Limb (tissue), 2 donors: ENCODE measurements around the gene GLO1.
"Not testable (repeated sequence)": the region's sequence is repeated elsewhere in the genome, so short reads cannot be mapped to it uniquely, and the experiment has no call there.

Source experiments
- DNase-seq, 2 donors: peaks; one replicate each; pipeline ENCODE4 v3.0.0-alpha.2; 2016; ENCODE audit errors: extremely low spot score in 2 of 2

GLO1 gene

DNA sequence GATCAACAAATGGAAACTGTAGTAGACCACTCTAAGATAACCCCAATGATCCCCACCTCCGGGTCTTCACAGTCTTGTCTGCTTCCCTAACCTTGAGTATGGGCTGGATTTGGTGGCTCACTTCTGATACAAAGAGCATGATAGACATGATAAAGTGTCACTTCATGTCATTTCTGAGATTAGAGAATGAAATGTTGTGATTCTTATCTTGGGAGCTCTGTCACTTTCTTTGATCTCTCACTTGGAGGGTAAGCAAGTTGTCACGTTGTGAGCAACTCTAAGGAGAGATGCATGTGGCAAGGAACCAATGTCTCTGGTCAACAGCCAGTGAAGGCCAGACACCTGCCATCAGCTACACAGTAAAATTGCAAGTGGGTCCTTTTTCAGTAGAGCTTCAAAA is 3.0 kb upstream of the GLO1 start:
- no peak for DNase-seq

DNA sequence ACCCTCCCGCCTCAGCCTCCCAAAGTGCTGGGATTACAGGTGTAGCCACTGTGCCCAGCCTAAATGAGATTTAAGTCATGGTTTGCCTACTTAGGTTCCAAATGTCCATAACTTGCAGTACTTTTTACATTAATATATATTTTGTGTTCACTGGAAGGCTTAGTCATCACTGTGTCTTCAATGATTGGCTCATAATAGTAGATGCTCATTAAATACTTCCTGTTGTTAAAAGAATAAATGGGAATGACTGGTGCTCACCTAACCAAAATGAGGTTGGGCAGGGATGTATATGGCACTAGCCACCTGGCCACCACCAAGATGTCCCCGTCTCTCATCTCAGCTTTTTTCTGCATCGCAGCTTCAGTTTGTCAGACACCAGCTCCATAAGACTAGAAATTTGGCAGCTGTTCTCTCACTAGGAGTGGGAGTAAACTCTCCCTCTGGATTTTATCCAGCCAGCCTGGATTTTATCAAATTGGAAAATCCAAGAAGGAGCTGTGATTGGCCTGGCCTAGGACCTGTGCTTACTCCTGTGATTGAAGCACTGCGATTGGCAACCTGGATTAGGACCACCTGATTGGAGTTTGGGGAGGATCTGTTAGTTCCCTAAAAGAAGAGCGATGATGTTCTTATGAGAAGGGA is 1.1 kb upstream of the GLO1 start:
- no peak for DNase-seq

DNA sequence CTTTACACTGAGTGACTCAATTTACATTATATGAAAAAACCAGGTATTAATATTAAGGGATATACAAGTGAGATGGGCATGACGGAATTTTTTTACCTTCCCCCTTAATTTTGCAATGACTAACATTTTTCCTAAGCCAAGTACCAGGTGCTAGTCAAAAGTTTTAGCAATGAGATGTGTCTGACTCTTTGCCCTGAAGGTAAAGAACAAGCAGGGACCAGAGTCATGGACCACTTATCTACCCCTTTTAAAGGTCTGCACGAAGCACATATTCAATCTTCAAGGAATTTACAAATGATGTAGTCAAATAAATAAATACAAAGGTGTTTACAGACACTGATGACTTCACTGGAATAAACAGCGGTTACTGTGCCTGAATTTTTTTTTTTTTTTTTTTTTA is 1.4 kb downstream of the GLO1 start:
- no peak for DNase-seq

DNA sequence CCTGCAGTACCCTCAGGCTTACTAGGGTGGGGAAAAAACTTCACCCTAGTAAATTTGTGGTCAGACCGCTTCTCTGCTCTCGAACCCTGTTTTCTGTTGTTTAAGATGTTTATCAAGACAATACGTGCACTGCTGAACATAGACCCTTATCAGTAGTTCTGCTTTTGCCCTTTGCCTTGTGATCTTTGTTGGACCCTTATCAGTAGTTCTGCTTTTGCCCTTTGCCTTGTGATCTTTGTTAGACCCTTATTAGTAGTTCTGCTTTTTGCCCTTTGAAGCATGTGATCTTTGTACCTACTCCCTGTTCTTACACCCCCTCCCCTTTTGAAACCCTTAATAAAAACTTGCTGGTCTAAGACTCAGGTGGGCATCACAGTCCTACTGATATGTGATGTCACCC is 3.2 kb downstream of the GLO1 start:
- DNase-seq, result not testable (repeated sequence)

DNA sequence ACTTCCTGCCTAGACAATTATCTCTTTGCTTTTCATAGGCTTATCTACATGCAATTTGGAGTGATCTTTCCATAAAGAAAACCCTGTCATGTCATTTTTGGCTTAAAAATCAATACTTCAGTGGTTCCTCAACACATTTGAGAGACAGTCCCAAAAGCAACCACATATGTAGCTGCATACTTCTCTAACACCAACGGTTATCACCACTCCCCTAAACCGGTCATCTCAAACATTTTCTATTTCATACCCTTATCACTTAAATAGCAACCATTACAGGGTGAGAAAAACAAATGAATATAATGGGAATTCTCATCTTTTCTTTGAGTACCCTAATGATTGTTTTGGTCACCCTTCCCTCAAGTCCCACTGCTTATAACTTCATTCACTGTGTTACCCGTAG is 5.1 kb downstream of the GLO1 start:
- DNase-seq, result no peak

DNA sequence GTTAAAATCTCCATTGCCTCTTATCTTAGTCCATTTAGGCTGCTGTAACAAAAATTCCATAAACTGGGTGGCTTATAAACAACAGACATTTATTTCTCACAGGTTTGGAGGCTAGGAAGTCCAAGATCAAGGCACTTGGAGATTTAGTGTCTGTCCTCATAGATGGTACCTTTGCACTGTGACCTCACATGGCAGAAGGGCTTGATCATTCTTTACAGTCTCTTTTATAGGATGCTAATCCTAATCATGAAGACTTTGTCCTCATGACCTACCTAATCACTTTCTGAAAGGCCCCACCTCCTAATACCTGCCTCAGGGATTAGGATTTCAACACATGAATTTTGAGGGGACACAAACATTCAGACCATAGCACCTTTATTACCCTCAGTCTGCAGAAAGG is 6.6 kb downstream of the GLO1 start:
- no peak for DNase-seq

DNA sequence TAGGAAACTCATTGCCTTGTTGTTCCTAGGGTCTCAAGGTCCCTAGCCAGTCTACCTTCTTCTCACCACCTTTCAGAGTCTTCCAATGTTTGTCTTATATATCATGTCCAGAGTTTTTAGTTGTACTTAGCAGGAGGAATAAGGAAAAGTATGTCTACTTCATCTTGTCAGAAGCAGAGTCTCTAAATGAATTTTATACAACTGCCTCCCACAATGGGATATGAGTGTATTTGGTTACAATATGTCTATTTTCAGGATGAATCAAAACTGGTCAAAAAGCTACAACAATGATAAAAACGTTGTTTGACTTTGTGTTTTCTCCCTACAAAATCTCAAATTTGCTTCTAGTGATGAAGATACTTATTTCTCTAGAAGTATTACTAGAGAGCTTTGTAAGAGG is 7.0 kb downstream of the GLO1 start:
- no peak for DNase-seq

DNA sequence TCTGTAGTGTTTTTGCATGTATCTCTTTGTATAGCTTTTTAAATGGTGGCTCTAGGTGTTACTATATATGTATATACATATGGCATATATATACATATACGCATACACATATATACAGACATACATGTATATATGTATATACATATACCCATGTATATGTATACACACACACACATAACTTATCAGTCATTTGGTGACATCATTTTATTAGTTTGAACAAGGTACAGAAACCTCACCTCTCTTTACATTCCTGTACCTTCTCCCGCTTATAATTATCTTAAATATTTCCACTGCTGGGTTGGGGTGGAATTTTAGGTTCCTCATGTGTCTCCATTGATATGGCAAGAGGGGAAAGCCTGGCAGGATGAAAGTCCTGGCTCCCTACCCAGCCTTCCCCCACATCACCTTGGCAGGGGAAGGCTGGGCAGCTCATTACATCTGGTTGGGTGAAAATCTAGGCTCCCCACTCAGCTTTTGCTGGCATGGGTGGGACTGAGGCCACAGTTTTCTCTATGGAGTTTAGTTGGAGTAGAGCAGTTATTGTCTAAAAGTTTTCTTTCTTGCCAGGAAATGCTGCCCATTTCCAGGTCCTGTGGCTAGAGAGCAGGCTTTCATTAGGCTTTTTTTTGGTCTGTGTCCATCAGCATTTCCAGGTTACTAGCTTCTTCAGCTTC is 7.6 kb downstream of the GLO1 start:
- no peak for DNase-seq

DNA sequence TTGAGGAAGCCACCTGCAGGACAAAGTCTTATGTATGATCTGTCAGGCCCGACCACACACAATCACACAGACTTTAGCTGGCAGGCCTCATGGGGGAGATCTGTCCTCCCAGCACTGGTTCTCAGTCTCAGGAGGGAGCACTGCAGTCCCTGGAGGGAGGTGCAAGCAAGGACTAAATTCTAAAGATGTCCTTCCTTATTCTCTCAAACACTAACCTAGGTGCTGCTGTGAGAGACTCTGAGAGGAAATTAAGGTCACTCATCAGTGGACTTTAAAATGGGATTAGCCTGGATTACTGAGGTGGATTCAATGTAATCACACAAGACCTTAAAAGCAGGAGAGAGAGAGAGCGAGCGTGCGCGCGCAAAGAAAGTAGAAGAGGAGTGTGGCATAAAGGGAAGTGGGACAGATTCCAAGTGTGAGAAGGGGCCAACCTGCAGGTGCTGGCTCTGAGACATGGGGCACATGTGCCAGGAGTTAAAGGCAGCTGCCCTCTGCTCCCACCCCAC is 14.3 kb downstream of the GLO1 start:
- DNase-seq, result no peak

DNA sequence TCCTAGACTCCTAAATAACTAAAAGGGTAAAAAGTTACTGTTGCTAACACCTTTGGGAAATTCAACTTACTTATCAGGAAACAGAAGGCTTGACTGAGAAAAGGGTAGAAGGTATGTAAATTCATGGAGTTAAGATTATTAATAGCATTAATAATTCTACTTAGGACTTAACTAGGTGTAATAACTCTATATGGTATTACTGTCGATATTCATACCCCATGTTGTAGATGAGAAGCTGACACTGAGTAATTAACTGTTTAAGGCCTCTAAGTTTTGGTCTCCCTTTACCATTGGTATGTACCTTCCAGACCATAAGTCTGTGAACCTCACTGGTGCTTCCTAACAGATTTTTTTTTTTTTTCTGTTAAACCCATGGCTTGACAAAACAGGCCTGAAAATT is 15.4 kb downstream of the GLO1 start:
- DNase-seq, result no peak

DNA sequence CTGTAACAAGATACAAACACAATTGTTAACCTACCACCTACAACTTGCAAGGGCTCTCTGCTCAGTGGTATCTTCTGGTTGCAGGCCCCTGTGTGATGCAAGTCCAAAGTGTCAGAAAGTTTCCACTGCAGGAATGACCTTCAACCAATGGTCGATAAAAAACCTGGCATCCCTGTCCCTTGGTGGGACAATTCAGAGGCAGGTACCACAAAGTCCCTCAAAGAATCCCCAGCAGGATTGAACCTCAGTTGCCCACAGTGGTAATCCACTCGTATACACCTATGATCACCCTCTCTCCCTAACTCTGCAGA is 15.9 kb downstream of the GLO1 start:
- no peak for DNase-seq

DNA sequence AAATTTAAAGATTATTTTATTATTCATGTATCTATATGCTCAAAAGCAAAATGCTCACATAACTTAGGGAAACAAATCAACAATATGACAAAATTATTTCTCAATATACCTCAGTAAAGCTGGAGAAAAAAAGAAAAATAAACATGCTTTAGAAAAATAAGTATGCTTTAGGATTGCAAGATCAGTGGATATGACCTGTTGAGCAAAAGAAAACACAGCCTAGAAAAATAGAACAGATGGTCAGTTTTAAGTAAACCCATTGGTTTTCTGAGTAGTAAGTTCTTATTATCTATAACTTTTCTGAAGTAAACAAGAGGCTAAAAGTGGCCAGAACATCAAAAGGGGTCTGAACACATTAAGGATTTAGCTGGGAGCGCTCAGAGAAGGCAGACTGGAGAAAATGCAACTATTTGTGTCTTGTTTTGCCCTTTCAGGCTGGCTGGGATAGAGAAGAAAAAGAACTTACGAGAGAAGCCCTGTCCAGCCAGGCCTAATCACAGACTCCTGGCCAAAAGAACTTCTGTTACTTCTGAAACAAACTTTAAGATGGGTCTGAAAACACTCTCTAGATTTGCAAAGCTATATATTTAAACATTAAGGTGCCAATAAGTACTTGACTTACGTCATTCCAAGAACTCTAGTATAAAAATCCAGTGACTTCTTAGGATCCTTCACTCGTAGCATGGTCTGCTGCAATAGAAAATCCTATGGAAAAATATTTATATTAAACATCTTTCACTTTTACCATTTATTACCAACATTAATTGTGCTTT is 16.5 kb downstream of the GLO1 start:
- no peak for DNase-seq

DNA sequence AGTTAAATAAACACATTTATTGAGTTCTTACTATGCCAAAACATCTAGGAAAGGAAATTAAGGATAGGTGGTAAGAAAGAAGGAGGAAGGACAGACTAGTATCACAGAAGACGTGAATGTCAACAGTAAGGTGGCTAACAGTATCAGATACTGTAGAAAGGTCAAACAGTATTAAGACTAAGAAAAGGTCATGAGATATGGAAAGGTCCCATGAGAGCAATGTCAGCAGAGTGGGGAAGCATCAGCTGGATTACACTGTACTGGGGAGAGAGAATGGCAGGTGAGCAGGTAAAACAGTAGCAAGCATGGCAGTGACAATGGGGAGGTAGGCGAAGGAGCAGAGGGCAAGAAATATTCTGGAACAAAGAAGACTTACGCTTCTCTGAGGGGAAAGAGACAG is 18.0 kb downstream of the GLO1 start:
- DNase-seq, result no peak

DNA sequence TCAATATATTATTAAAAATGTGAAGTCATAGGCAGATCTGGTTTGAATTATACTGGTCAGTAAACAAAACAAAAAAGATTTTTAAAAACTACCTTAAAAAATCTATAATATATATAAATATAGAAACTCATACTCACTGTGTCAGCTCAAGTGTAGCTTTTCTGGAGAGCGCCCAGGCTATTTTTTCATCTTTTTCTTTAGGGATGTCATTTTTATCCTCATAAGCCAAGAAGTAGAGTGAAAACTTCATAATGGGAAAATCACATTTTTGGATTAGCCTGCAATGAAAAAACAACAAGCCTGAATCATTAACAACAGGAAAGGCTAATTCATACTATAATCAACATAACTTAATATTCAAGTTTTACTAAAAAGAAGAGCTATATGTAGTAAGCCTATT is 18.7 kb downstream of the GLO1 start:
- no peak for DNase-seq

DNA sequence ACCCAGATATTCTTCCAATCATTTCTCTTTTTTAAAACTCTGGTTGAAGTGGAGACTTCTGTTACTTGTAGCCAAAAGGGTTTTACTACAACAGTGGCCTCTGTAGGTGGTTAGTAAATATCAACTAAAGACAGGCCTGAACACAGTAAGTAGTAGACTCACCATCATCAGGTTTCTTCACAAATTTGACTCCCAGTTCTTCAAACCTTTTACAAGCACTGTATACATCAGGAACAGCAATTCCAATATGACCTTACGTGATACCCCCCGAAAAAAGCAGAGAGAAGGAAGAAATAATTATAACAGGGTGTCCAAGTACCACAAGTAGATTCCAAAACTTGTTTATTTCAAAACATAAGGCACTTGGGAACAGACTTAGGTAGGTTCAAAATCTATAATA is 21.1 kb downstream of the GLO1 start:
- no peak for DNase-seq

DNA sequence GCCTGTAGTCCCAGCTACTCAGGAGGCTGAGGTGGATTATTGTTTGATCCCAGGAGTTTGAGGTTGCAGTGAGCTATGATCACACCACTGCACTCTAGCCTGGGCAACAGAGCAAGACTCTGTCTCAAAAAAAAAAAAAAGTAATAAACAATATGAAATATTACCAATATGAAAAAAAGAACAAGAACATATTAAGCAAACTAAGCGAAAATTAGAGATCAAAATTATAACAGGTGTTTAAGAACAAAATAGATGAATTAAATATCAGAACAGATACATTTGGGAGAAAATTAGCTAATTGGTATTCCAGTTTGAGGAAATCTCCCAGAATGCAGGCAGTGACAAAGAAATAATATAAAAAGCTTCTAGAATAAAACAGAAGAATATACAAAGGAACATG is 23.3 kb downstream of the GLO1 start:
- no peak for DNase-seq

DNA sequence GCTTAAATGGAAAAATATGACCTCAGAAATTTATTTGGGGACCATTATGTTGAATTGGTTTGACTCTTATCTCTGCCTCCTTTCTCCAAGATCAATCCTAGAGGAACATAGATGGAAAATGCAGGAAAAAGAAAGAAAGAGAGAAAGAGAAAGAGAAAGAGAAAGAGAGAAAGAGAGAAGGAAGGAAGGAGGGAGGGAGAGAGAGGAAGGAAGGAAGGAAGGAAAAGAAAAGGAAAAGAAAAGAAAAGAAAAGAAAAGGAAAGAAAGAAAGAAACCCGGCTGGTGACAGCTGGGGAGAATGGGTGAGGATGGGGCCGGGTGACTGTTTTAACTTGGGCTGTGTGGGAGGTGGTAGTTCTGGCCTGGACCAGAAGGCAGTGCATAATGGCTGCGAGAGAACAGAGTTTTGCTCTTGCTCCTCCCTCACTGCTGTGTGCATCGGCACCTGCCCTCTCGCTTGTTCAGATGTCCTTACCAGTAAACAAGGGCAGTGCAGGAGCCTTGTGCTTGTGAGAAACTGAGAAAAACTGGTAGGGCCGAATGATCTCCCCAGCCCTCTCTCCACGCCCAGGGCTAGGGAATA is 24.7 kb downstream of the GLO1 start:
- no peak for DNase-seq

DNA sequence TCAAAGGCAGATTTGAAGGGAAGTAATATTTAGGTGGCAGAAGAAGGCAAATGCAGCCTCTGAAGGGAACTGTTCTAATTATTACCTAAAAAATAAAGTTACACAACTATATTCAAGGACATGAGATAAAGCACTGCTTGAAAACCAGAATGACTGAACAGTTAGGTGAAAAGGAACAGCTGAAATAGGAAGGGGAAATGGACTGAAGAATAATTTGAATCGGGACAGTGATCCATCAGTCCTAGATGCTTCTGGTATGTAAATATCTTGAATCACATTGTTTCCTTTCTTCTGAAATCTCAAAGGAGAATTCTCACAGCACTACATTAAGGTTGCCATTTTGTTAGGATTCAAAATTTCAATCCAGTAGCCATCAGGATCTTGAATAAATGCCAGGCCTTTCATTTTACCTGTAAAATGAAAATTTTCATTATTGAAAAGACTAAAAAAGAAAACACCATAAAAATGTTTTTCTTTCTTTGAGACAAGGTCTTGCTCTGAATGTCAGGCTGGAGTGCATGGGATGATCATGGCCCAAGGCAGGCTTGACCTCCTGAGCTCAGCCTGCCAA is 25.9 kb downstream of the GLO1 start:
- no peak for DNase-seq

DNA sequence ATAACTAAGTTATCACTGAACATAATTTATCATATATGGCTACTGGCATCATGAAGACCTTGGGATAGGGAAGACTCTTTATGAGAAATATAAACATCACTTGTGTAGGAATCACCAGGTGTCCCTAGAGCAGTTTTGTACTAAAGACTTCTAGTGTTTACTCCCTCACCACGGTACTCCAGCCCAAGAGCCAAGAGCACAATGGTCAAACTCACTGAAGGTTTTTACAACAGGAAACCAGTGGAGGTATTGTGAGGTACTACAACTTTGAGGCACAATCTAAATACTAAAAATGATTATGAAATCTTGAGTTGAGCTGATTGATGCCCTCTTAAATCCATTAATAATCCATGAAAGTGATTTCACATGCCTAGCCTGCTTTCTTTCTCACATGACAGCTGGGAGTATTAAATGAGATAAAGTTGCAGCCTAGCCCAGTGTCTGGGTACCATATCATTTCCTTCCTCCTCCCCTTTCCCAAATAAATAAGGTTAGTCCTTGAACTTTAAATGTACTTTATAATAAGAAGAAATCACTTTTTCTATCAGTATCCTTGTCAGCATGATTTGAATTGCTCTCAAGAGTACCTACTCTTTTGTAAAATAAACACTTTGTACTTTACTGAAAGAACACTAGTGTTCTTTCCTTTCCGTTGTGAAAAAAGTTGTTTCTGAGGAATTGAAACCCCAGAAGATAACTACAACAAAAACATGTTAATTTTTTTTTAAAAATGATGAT is 26.5 kb downstream of the GLO1 start:
- no peak for DNase-seq

DNA sequence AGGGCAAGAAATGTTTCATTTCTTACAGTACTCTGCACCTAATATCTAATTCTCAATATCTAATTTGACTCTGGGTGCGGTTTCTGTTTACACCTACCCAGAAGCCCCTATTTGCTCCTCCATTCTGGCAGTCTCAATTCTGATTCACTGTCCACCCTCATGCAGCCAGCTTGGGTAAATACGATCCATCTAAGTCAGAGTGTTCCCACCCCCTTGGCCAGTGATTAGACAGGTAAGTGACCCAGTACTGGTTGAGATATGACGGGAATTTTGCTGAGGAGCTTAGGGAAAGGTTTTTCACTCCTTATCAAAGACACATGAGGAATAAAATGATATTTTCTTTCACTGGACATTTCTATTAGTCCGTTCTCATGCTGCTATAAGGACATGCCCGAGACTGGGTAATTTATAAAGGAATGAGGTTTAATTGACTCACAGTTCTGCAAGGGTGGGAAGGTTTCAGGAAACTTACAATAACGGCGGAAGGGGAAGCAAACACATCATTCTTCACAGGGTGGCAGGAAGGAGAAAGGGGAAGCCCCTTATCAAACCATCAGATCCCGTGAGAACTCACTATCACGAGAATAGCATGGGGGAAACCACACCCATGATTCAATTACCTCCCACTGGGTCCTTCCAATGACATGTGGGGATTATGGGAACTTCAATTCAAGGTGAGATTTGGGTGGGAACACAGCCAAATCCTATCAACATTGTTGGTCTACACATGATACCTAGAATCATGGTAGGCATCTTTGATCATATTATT is 29.4 kb downstream of the GLO1 start:
- DNase-seq, result no peak
